ENCODE measurements around the gene MYH7B. TPM values are rescaled to one million over a fixed set of nuclear protein-coding genes. Genes with fewer than 3 reads are reported as not detected.
A peak's percentile ranks its signal among the peaks of the same experiment; 100 is the strongest.

The MYH7B gene
- total and polyA plus RNA-seq, 12 donors: 22.1 to 962 (median 182) TPM

DNA sequence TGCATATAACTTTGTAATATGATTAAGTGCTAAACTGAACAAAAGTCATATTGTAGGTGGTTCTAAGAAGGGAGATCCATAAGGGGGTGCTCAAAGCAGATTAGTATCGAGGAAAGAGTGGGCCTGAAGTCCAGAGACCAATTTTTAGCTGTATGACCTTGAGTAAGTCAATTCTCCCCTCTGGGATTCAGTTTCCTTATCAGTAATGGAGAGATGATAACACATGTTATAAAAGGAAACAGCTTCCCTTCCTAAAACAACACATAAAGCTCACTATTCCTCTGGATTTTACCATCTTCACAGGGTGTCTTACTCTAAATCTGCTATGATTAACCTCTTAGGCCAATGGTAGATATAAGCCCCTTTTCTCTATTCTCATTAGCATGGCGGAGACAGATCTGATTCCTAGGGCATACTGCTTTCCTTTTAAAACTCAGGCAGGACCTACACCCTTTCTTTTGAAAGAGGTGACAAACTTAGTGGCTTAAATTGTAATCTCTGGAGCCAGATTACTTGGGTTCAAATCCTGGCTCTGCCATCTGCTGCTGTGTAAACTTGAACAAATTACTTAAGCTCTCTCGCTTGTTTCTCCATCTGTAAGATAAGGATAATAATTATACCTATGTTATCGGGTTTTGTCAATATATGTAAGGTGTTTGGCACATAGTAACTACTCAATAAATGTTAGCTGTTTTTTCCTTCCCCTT is 39.8 kb upstream of the MYH7B start:
- Histone ChIP-seq H3K9me3 (no peaks in the 10 kb centered on the region), H3K27me3 (no peaks in the 10 kb centered on the region), H3K4me1 (peaks cover 0 to 44% (median 25%) of the 10 kb centered on the region in 9 donors), H3K27ac (peak overlapping the region in 9 of 10 donors; percentile 12 to 74 (median 59)), H3K36me3 (peaks cover 0 to 49% (median 3%) of the 10 kb centered on the region in 9 donors), H3K4me3 (no peak overlapping the region)
- 74 to 78% methylated on average over 4 of the region's 4 CpGs for WGBS, 2 donors
- DNase-seq: no peak
- peak in 1 of 8 donors; percentile 48 for ATAC-seq
- TF ChIP-seq, protein P1, sequence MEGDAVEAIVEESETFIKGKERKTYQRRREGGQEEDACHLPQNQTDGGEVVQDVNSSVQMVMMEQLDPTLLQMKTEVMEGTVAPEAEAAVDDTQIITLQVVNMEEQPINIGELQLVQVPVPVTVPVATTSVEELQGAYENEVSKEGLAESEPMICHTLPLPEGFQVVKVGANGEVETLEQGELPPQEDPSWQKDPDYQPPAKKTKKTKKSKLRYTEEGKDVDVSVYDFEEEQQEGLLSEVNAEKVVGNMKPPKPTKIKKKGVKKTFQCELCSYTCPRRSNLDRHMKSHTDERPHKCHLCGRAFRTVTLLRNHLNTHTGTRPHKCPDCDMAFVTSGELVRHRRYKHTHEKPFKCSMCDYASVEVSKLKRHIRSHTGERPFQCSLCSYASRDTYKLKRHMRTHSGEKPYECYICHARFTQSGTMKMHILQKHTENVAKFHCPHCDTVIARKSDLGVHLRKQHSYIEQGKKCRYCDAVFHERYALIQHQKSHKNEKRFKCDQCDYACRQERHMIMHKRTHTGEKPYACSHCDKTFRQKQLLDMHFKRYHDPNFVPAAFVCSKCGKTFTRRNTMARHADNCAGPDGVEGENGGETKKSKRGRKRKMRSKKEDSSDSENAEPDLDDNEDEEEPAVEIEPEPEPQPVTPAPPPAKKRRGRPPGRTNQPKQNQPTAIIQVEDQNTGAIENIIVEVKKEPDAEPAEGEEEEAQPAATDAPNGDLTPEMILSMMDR (IDR thresholded peaks at IDR 0.05): no peak
- intact Hi-C loops (cut with DNase I): no loop called here

DNA sequence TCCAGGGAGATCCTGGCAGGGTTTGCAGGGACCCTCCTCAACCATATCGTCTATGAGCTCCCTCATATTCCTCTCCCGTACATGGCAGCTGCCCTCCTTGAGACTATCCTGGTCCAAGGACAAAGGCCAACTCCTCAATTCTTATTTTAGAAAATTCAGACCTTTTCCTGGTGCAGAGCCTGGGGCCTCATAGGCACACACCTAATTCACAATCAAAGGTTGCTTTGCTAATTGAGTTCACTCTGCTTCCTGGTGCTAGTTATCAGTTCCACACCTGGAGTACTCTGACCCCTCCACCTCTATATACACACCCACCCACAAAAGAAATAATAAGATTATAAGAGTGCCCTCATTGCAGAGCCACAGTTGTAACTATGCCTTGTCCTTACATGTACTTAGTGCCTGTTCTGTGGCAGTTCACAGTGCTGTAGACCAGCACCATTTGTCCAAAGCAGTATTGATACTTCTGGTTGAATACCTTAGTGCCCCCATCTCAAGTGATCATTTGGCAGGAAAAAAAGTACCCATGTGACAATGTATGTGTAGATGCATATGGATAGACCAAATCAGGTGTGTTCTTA is 38.8 kb upstream of the MYH7B start:
- WGBS, 2 donors: 45 to 59% methylated on average over 2 of the region's 2 CpGs
- TF ChIP-seq, protein P1 (IDR thresholded peaks at IDR 0.05): no peak
- Histone ChIP-seq H3K4me3 (no peak overlapping the region), H3K4me1 (peaks cover 0 to 53% (median 25%) of the 10 kb centered on the region in 9 donors), H3K36me3 (peaks cover 0 to 58% (median 7%) of the 10 kb centered on the region in 9 donors), H3K27ac (peak overlapping the region in 7 of 10 donors; percentile 22 to 74 (median 60)), H3K9me3 (no peaks in the 10 kb centered on the region), H3K27me3 (no peaks in the 10 kb centered on the region)
- intact Hi-C loops (cut with DNase I): no loop called here
- ATAC-seq: peak in 2 of 8 donors; percentile 15 to 50
- no peak for DNase-seq

DNA sequence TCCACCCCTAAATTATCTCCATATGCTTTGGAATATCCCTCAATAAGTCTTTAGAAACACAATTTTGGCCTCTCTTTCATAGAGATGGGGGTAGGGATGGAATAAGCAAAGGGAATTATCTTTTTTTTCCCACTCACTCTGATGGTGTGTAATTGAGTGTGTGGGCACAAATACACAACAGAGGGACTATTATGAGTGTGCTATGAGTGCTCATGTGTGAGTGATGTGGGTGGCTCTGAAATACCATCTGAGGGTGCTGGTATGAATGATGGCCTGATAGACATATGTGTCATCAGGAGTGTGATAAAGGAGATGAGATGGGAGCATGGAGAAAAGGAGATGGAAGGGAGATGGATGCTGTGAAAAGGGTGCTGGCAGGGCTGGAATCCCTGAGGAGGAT is 35.6 kb upstream of the MYH7B start:
- Histone ChIP-seq H3K36me3 (peaks cover 0 to 75% (median 23%) of the 10 kb centered on the region in 9 donors), H3K27ac (no peak overlapping the region), H3K27me3 (no peaks in the 10 kb centered on the region), H3K4me3 (no peak overlapping the region), H3K9me3 (peaks cover 0 to 5% (median 0%) of the 10 kb centered on the region in 11 donors), H3K4me1 (peaks cover 0 to 48% (median 30%) of the 10 kb centered on the region in 9 donors)
- intact Hi-C loops (cut with DNase I): no loop called here
- no peak for DNase-seq
- ATAC-seq: no peak
- TF ChIP-seq, protein P1 (IDR thresholded peaks at IDR 0.05): no peak

DNA sequence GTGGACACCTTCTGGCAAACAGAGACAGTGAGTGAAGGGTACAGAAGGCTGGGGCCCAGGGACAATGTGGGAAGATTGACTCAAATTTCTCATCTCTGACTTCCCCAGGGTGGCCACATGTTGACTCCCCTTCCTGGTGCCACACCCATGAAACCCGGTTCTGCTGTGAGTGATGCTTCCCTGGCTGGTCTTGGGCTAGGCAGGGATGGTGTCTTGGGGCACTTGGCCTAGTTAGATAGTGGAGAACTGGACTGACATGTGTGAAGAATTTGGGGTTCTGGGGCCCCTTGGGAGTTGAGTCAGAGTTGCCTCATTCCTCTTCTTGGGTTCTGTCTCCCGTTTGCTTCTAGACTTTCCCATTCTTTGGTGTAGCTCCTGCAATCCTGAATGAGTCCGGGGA is 34.2 kb upstream of the MYH7B start:
- Histone ChIP-seq H3K4me3 (no peak overlapping the region), H3K9me3 (peaks cover 0 to 5% (median 0%) of the 10 kb centered on the region in 11 donors), H3K27me3 (no peaks in the 10 kb centered on the region), H3K4me1 (peaks cover 0 to 34% (median 17%) of the 10 kb centered on the region in 9 donors), H3K36me3 (peaks cover 0 to 85% (median 37%) of the 10 kb centered on the region in 9 donors), H3K27ac (peak overlapping the region in 7 of 10 donors; percentile 25 to 76 (median 57))
- WGBS, 2 donors: 71 to 80% methylated on average over 3 of the region's 3 CpGs
- ATAC-seq: no peak
- DNase-seq: no peak
- TF ChIP-seq, protein P1 (IDR thresholded peaks at IDR 0.05): no peak
- intact Hi-C loops (cut with DNase I): no loop called here
